ENCODE data around the gene C5AR1. TPM values are rescaled to one million over a fixed set of nuclear protein-coding genes. Genes with fewer than 3 reads are reported as not detected.
"Not testable (repeated sequence)": the region's sequence is repeated elsewhere in the genome, so short reads cannot be mapped to it uniquely, and the experiment has no call there.

C5AR1 gene
- polyA plus RNA-seq (ENCODE audit: insufficient read length in 4 of 4) = 1 to 10 TPM; 4.6 to 6.9 (median 5.2) TPM

DNA sequence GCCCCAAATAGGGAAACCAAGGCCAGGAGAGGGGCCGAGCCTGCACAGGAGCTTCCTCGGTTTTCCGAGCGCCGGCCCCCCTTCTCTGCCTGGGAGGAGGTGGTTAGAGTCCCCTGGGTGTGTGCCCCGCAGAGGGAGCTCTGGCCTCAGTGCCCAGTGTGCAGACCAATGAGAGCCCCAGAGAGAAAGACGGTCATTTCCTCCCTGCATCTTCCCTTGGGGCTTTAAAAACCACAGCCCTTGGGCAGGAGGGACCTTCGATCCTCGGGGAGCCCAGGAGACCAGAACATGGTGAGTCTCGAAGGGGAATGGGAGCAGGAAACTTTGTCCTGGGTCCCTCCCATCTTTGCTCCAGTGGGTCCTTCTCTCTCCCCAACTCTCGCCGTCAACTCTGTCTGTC, at the start of gene C5AR1:
Gene C5AR1, plus strand, starts transcription at position 254 of the 400 bp plus-strand sequence. Its CDS starts 35 bp downstream, at position 289.
- no peak for DNase-seq (ENCODE audit: low read depth in 4 of 4, low spot score in 3 of 4)

- DNase-seq (ENCODE audit: low read depth in 4 of 4, low spot score in 3 of 4) = no peak
Measured at GRCh38 chr19:47260476-47260875, 49.2 kb upstream of the C5AR1 start.

GRCh38 chr19:47261946-47262793, 47.5 kb upstream of the C5AR1 start:
- DNase-seq (ENCODE audit: low read depth in 4 of 4, low spot score in 3 of 4) = not testable (repeated sequence)

- no peak for DNase-seq (ENCODE audit: low read depth in 4 of 4, low spot score in 3 of 4)
Measured at GRCh38 chr19:47264629-47265028, 45.0 kb upstream of the C5AR1 start.

- DNase-seq (ENCODE audit: low read depth in 4 of 4, low spot score in 3 of 4) = no peak
Measured at GRCh38 chr19:47266401-47266941, 43.2 kb upstream of the C5AR1 start.

GRCh38 chr19:47267350-47267759, 42.3 kb upstream of the C5AR1 start:
- DNase-seq (ENCODE audit: low read depth in 4 of 4, low spot score in 3 of 4) = no peak

- DNase-seq (ENCODE audit: low read depth in 4 of 4, low spot score in 3 of 4) = no peak
Measured at GRCh38 chr19:47268028-47268427, 41.6 kb upstream of the C5AR1 start.

- DNase-seq (ENCODE audit: low read depth in 4 of 4, low spot score in 3 of 4) = no peak
Measured at GRCh38 chr19:47269596-47269995, 40.1 kb upstream of the C5AR1 start.

DNA sequence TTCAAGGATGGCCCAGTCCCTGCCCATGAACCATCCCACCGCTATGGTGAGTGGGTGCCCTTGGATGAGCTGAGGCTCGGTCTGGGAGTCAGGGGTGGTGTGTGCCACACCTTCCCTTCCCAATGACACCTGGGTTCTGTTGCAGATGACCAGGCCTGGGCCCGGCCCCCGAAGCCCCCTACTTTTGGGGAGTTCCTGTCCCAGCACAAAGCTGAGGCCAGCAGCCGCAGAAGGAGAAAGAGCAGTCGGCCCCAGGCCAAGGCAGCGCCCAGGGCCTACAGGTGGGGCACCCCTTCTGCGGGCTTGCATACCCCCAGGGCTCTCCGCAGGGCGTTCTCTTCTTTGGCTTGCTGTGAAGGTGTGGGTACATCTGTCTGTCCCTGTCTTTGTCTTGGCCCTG, 39.3 kb upstream of the C5AR1 start:
- DNase-seq (ENCODE audit: low read depth in 4 of 4, low spot score in 3 of 4) = no peak

- DNase-seq (ENCODE audit: low read depth in 4 of 4, low spot score in 3 of 4) = no peak
Measured at GRCh38 chr19:47271949-47272348, 37.7 kb upstream of the C5AR1 start.

DNA sequence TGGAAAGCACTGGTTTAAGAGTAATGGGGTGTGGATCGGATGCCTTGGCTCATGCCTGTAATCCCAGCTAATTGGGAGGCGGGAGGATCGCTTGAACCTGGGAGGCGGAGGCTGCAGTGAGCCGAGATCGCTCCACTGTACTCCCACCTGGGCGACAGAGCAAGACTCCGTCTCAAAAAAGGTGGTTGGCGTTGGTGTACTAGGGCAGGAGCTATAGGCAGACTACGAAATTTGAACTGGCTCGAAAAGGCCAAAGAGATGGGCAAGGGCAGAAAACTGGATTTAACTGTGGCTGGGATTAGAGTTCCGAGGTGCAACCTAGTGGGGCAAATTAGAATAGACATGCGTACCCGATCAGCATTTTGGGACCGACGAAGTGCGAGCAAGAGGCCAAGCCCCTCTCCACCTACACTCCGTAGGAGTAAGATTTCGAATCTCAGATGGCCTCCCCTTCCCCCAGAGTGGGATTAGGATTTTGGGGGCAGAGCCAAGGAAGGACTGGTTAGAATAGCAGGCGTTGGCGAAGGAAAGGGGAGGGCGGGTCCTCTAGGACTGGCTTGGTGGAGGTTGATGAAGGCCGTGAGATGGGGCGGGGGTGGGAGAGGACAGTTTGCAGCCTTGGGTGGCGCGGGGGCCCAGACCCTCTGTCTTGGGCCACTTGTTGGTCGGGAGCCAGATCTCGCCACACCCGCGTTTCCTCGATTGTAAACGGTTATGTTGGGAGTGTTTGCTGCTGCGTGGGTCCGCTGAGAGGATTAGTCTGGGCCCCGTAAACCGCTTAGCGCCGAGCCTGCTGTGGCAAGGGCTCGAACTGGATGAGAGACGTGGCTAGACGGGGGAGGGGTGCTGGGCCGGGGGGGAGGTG, 37.0 kb upstream of the C5AR1 start:
- no peak for DNase-seq (ENCODE audit: low read depth in 4 of 4, low spot score in 3 of 4)

- DNase-seq (ENCODE audit: low read depth in 4 of 4, low spot score in 3 of 4) = peak; percentile 75 to 84 (median 80)
Measured at GRCh38 chr19:47273313-47274070, 36.2 kb upstream of the C5AR1 start.

- peak; percentile 83 to 94 (median 89) for DNase-seq (ENCODE audit: low read depth in 4 of 4, low spot score in 3 of 4)
Measured at GRCh38 chr19:47274071-47274890, 35.4 kb upstream of the C5AR1 start, which contains the start of gene INAFM1. TSS of gene INAFM1 (plus strand) at chr19:47274885. CDS start at chr19:47274920, 35 bp downstream.

DNA sequence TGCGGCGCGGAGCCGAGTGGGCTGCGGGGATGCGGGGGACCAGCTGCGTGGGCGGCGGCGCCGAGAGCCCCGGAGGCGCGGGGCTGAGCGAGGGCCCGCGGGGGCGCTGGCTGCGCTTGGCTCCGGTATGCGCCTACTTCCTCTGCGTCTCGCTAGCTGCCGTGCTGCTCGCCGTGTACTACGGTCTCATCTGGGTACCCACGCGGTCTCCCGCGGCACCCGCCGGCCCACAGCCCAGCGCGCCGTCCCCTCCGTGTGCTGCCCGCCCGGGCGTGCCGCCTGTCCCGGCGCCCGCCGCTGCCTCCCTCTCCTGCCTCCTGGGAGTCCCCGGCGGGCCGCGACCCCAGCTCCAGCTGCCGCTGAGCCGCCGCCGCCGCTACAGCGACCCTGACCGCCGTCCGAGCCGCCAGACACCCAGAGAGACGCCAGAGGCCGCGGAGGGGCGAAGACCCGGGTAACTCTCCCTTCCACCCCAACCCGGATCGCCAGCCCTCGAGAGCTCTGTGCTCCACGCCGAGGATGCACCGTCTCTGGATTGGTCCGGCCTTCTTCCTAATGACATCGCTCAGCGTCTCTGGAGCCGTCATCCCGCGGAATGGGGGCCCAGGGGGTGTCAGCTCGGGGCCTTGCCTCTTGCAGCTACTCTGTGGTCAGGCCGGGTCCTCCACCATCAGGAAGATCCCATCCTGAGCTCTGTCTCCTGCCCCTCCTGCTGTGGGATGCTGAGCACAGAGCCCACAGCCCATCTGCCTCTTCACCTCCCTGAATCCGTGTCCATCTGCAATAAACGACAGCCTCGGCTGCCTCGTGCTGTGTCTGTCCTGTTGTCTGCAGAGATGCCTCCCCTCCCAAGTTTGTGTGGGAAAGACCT, 34.5 kb upstream of the C5AR1 start:
- no peak for DNase-seq (ENCODE audit: low read depth in 4 of 4, low spot score in 3 of 4)

- no peak for DNase-seq (ENCODE audit: low read depth in 4 of 4, low spot score in 3 of 4)
Measured at GRCh38 chr19:47275791-47276461, 33.7 kb upstream of the C5AR1 start.

DNA sequence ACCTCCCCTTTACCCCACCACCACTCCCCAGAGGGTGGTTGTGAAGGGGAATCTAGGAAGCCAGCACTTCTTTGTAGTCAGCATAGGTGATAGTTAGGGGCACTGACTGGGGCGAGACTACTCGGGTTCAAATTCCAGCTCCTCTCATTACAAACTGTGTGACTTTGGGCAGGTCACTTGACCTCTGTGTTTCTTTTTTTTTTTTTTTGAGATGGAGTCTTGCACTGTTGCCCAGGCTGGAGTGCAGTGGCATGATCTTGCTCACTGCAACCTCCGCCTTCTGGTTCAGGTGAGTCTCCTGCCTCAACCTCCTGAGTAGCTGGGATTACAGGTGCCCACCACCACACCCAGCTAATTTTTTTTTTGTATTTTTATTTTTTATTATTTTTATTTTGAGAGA, 33.1 kb upstream of the C5AR1 start:
- not testable (repeated sequence) for DNase-seq (ENCODE audit: low read depth in 4 of 4, low spot score in 3 of 4)

DNA sequence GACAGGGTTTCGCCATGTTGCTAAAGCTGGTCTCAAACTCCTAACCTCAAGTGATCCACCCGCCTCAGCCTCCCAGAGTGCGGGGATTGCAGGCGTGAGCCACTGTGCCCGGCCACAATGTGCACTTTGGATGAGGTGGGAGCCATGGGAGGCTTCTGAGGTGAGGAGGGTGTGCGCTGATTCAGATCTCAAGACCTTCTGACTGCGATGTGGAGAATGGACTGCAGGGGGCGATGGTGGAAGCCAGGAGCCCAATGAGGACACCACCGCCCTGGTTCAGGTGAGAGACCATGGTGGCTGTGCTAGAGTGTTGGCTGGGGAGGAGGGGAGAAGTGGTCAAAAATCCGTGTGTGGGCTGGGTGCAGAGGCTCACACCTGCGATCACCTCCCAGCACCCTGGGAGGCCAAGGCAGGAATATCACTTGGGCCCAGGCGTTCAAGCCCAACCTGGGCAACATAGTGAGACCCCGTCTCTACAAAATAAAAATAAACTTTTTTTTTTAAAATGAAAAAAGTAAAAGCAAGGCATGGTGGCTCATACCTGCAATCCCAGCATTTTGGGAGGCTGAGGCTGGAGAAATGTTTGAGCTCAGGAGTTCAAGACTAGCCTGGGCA, 29.4 kb upstream of the C5AR1 start:
- DNase-seq (ENCODE audit: low read depth in 4 of 4, low spot score in 3 of 4) = no peak

All from right renal pelvis (tissue), 4 donors.